ENCODE results near the gene NFKB1.

The NFKB1 gene

GRCh38 chr4:102494603-102495002 lies 6.6 kb upstream of the NFKB1 start:
- no peak for DNase-seq (ENCODE audit: low read depth)

- no peak for DNase-seq (ENCODE audit: low read depth)
Measured at GRCh38 chr4:102497986-102498385, 3.2 kb upstream of the NFKB1 start.

- no peak for DNase-seq (ENCODE audit: low read depth)
Measured at GRCh38 chr4:102500352-102500695, 835 bp upstream of the NFKB1 start.

- no peak for DNase-seq (ENCODE audit: low read depth)
Measured at GRCh38 chr4:102501447-102501696, 213 bp downstream of the NFKB1 start.

GRCh38 chr4:102502543-102502818 lies 1.3 kb downstream of the NFKB1 start:
- no peak for DNase-seq (ENCODE audit: low read depth)

GRCh38 chr4:102503301-102503746 lies 2.2 kb downstream of the NFKB1 start:
- DNase-seq (ENCODE audit: low read depth), result no peak

- no peak for DNase-seq (ENCODE audit: low read depth)
Measured at GRCh38 chr4:102503831-102504786, 3.0 kb downstream of the NFKB1 start.

GRCh38 chr4:102504941-102505340 lies 3.8 kb downstream of the NFKB1 start:
- DNase-seq (ENCODE audit: low read depth), result no peak

- DNase-seq (ENCODE audit: low read depth), result no peak
Measured at GRCh38 chr4:102505708-102506107, 4.5 kb downstream of the NFKB1 start.

GRCh38 chr4:102506523-102506922 lies 5.4 kb downstream of the NFKB1 start:
- no peak for DNase-seq (ENCODE audit: low read depth)

GRCh38 chr4:102511830-102512605 lies 10.9 kb downstream of the NFKB1 start:
- DNase-seq (ENCODE audit: low read depth), result no peak

- DNase-seq (ENCODE audit: low read depth), result no peak
Measured at GRCh38 chr4:102514298-102514964, 13.3 kb downstream of the NFKB1 start.

- no peak for DNase-seq (ENCODE audit: low read depth)
Measured at GRCh38 chr4:102517753-102518152, 16.6 kb downstream of the NFKB1 start.

GRCh38 chr4:102518703-102519131 lies 17.6 kb downstream of the NFKB1 start:
- no peak for DNase-seq (ENCODE audit: low read depth)

GRCh38 chr4:102519925-102520324 lies 18.8 kb downstream of the NFKB1 start:
- no peak for DNase-seq (ENCODE audit: low read depth)

GRCh38 chr4:102521570-102521969 lies 20.4 kb downstream of the NFKB1 start:
- no peak for DNase-seq (ENCODE audit: low read depth)

- no peak for DNase-seq (ENCODE audit: low read depth)
Measured at GRCh38 chr4:102522031-102522440, 20.9 kb downstream of the NFKB1 start.

GRCh38 chr4:102524691-102525090 lies 23.5 kb downstream of the NFKB1 start:
- no peak for DNase-seq (ENCODE audit: low read depth)

GRCh38 chr4:102525097-102525496 lies 23.9 kb downstream of the NFKB1 start:
- no peak for DNase-seq (ENCODE audit: low read depth)

GRCh38 chr4:102525504-102525903 lies 24.3 kb downstream of the NFKB1 start:
- DNase-seq (ENCODE audit: low read depth), result no peak

- DNase-seq (ENCODE audit: low read depth), result no peak
Measured at GRCh38 chr4:102526532-102526931, 25.4 kb downstream of the NFKB1 start.

GRCh38 chr4:102527695-102528283 lies 26.6 kb downstream of the NFKB1 start:
- no peak for DNase-seq (ENCODE audit: low read depth)

GRCh38 chr4:102529977-102530376 lies 28.8 kb downstream of the NFKB1 start:
- no peak for DNase-seq (ENCODE audit: low read depth)
